Endothelial cell of umbilical vein (primary cell): ENCODE data around the gene TENT4A. TPM values are rescaled to one million over a fixed set of nuclear protein-coding genes. Genes with fewer than 3 reads are reported as not detected.

ENCODE experiments used
- BruUV-seq: library from RNA; stranded (reverse); fragments of 400-500 nt; replicated peaks from 2 replicates; lab custom pipeline; 2021; lab: Mats Ljungman, UMichigan
- CTCF ChIA-PET: fragments of 300-600, 350-600 bp; sonication (Branson Sonifier 250); formaldehyde crosslinking; loops from one replicate; lab custom pipeline; 2021; ENCODE audit warnings: antibody characterized with exemption, inconsistent platforms; lab: Charles Lee
- POLR2A ChIA-PET: fragments of 300-600, 350-600 bp; sonication (Branson Sonifier 250); formaldehyde crosslinking; loops from one replicate; lab custom pipeline; 2021; ENCODE audit warnings: antibody characterized with exemption, inconsistent platforms; lab: Charles Lee
- DNase-seq: peaks from one replicate; pipeline ENCODE4 v3.0.0-alpha.2; 2011; ENCODE audit warnings: low read depth, low spot score
- FAIRE-seq: peaks from 2 replicates; lab custom pipeline; 2011; peaks lifted over from hg19 to GRCh38; lab: Jason Lieb, UNC
- H2AFZ ChIP-seq: 2 replicates; pipeline ENCODE4 v1.6.0; 2012; ENCODE audit warnings: low read depth, low read length, control low read depth, inconsistent platforms
- H3K27ac ChIP-seq: 2 replicates; pipeline ENCODE4 v1.5.1; 2011; ENCODE audit warnings: low read depth, mild to moderate bottlenecking, control low read depth, low read length, moderate library complexity; ENCODE audit not compliant: insufficient read depth
- H3K27me3 ChIP-seq, 2 experiments: 2 replicates each; pipeline versions ENCODE4 v1.6.0 to v1.6.1; 2011; ENCODE audit warnings: low read length in 2 of 2, mixed read lengths in 1 of 2; ENCODE audit not compliant: control insufficient read depth in 2 of 2, insufficient read depth in 2 of 2
- H3K36me3 ChIP-seq, 2 experiments: 2 replicates in 1 of 2; 3 replicates in 1 of 2; pipeline ENCODE4 v1.5.1; 2011; ENCODE audit warnings: low read length in 2 of 2, mild to moderate bottlenecking in 1 of 2, moderate library complexity in 1 of 2; ENCODE audit not compliant: control insufficient read depth in 2 of 2, insufficient read depth in 2 of 2; ENCODE audit errors: extremely low read depth in 1 of 2
- H3K4me1 ChIP-seq: 3 replicates; pipeline ENCODE4 v1.5.1; 2011; ENCODE audit warnings: mild to moderate bottlenecking, low read length; ENCODE audit not compliant: control insufficient read depth, insufficient read depth; ENCODE audit errors: extremely low read depth
- H3K4me2 ChIP-seq: 2 replicates; pipeline ENCODE4 v1.6.1; 2011; ENCODE audit warnings: low read length, control low read depth, mixed read lengths; ENCODE audit not compliant: insufficient read depth
- H3K4me3 ChIP-seq, 3 experiments: fragments of 200-600 bp in 1 of 3; sonication (generic), shearing (Covaris generic) in 1 of 3; replicated peaks in 1 of 3; 2 replicates each; pipeline ENCODE4 v1.5.1; 2011 to 2016; ENCODE audit warnings: control low read depth in 3 of 3, low read length in 3 of 3, mild to moderate bottlenecking in 2 of 3, inconsistent platforms in 1 of 3, low read depth in 1 of 3, moderate library complexity in 1 of 3; ENCODE audit not compliant: insufficient read depth in 1 of 3
- H3K79me2 ChIP-seq: 2 replicates; pipeline ENCODE4 v1.6.0; 2012; ENCODE audit warnings: low read length, inconsistent platforms; ENCODE audit not compliant: control insufficient read depth, insufficient read depth
- H3K9ac ChIP-seq: replicated peaks from 2 replicates; pipeline ENCODE3; 2011; ENCODE audit warnings: low read length, control low read depth; ENCODE audit not compliant: insufficient read depth; ENCODE audit errors: extremely low read depth
- H3K9me1 ChIP-seq: replicated peaks from 3 replicates; pipeline ENCODE4 v1.6.0; 2011; ENCODE audit warnings: mild to moderate bottlenecking, low read length; ENCODE audit not compliant: control insufficient read depth, insufficient read depth; ENCODE audit errors: extremely low read depth
- H3K9me3 ChIP-seq: replicated peaks from 2 replicates; pipeline ENCODE4 v1.5.1; 2012; ENCODE audit warnings: low read length, inconsistent platforms; ENCODE audit not compliant: control insufficient read depth, insufficient read depth
- H4K20me1 ChIP-seq: replicated peaks from 2 replicates; pipeline ENCODE3; 2011; ENCODE audit warnings: mild to moderate bottlenecking, low read length; ENCODE audit not compliant: control insufficient read depth, insufficient read depth; ENCODE audit errors: extremely low read depth
- CTCF ChIP-seq, 2 donors: IDR thresholded peaks; 1 replicate in 1 of 2; 2 replicates in 1 of 2; pipeline ENCODE4 v1.5.1; 2011; ENCODE audit warnings: low read length in 2 of 2, mild to moderate bottlenecking in 2 of 2, moderate library complexity in 2 of 2, control low read depth in 1 of 2, inconsistent platforms in 1 of 2, low read depth in 1 of 2; ENCODE audit not compliant: insufficient read depth in 1 of 2; ENCODE audit errors: extremely low read depth in 1 of 2
- EZH2 ChIP-seq: IDR thresholded peaks from 2 replicates; pipeline ENCODE4 v1.6.1; 2012; ENCODE audit warnings: borderline replicate concordance, low read depth, mild to moderate bottlenecking, moderate library complexity, low read length, inconsistent platforms; ENCODE audit not compliant: severe bottlenecking
- FOS ChIP-seq: IDR thresholded peaks from 2 replicates; pipeline ENCODE4 v1.6.1; 2011; ENCODE audit warnings: mild to moderate bottlenecking, low read length, moderate library complexity, borderline replicate concordance; ENCODE audit not compliant: insufficient read depth
- GATA2 ChIP-seq: IDR thresholded peaks from 2 replicates; pipeline ENCODE4 v1.7.0; 2011; ENCODE audit warnings: low read depth, mild to moderate bottlenecking, moderate library complexity, mixed read lengths, low read length; ENCODE audit not compliant: insufficient read length, insufficient read depth
- JUN ChIP-seq: IDR thresholded peaks from 2 replicates; pipeline ENCODE4 v1.6.1; 2011; ENCODE audit warnings: borderline replicate concordance, low read depth; ENCODE audit not compliant: insufficient read length, insufficient read depth
- MAX ChIP-seq: IDR thresholded peaks from 2 replicates; pipeline ENCODE4 v1.6.1; 2011; ENCODE audit not compliant: insufficient read depth, insufficient read length
- MYC ChIP-seq: IDR thresholded peaks from one replicate; pipeline ENCODE4 v1.6.1; 2011; ENCODE audit warnings: mild to moderate bottlenecking, low read depth, low read length
- POLR2A ChIP-seq: IDR thresholded peaks from 2 replicates; pipeline ENCODE4 v1.6.1; 2012; ENCODE audit warnings: low read depth, mild to moderate bottlenecking, control low read depth, low read length
- POLR2AphosphoS5 ChIP-seq: IDR thresholded peaks from 2 replicates; pipeline ENCODE4 v1.6.1; 2012; ENCODE audit warnings: low read depth, mild to moderate bottlenecking, control low read depth, low read length, moderate library complexity; ENCODE audit not compliant: insufficient read depth
- dilution Hi-C: fragments of 300-500 bp; cut with MboI; formaldehyde crosslinking; loops from one replicate; pipeline ENCODE4 v1.15.0; 2019; ENCODE audit warnings: low sequenced_read_pairs; ENCODE audit not compliant: extremely low pct_ligation_motif_present
- intact Hi-C: fragments of 100-400 bp; cut with micrococcal nuclease; formaldehyde crosslinking; loops from one replicate; pipeline ENCODE4 v1.10.0; 2022
- polyA plus RNA-seq, 4 experiments: library from polyadenylated mRNA; depleted of rRNA in 3 of 4; stranded (reverse) in 3 of 4; unstranded in 1 of 4; fragments of >200 nt; gene quantifications; 2 replicates each; pipeline versions ENCODE4 v1.2.1 to v1.2.3, GENCODE V29; 2011 to 2012; ENCODE audit warnings: missing spikeins in 1 of 4
- total RNA-seq: library from RNA; stranded (reverse); gene quantifications from 2 replicates; pipeline ENCODE4 v1.2.3, GENCODE V29; 2021

Gene TENT4A
- total and polyA plus RNA-seq, 2 donors (not counting 3 experiments of a cell fraction or from before 2014, with no cell fraction given) = 10.2 to 35.4 TPM

DNA sequence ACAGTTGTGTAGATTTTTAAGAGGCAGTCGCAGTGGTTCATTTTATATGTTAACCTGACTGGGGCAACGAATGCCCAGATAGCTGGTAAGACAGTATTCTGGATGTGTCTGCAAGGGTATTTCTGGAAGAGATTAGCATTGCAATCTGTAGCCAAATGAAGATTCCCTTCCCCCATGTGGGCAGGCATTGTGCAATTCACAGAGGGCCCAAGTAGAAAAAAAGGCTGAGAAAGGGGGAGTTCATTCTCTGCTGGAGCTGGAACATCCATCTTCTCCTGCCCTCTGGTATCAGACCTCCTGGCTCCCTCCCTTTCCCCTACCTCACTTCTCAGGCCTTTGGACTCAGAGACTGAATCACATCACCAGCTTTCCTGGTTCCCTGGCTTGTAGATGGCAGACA is 70.6 kb downstream of the TENT4A start:
- no peaks in the 10 kb centered on the region for H3K9me1 ChIP-seq
- H3K9ac ChIP-seq = no peak overlapping the region
- no peak overlapping the region for H3K4me3 ChIP-seq
- no peaks in the 10 kb centered on the region for H3K36me3 ChIP-seq
- no peaks in the 10 kb centered on the region for H3K79me2 ChIP-seq
- no peak overlapping the region for H3K4me2 ChIP-seq
- H3K27me3 ChIP-seq = no peaks in the 10 kb centered on the region
- intact Hi-C loops (no loop called here), dilution Hi-C loops (no loop called here)
- H4K20me1 ChIP-seq = no peaks in the 10 kb centered on the region
- no peak overlapping the region for H3K27ac ChIP-seq
- ChIA-PET POLR2A (no interaction called here), CTCF (no interaction called here)
- no peaks in the 10 kb centered on the region for H3K9me3 ChIP-seq
- no peak overlapping the region for H2AFZ ChIP-seq
- no peaks in the 10 kb centered on the region for H3K4me1 ChIP-seq
- FAIRE-seq = no peak
- no peak for DNase-seq
- BruUV-seq = no TSS peak
- TF ChIP-seq JUN = no peak
- no peak for TF ChIP-seq GATA2
- TF ChIP-seq FOS = no peak
- TF ChIP-seq POLR2A = no peak
- no peak for TF ChIP-seq CTCF (IDR thresholded peaks at IDR 0.05; ENCODE audit: extremely low read depth in 1 of 2, insufficient read depth in 1 of 2, low read depth in 1 of 2, low read length in 2 of 2)
- no peak for TF ChIP-seq MYC
- no peak for TF ChIP-seq MAX
- no peak for TF ChIP-seq EZH2
- TF ChIP-seq POLR2AphosphoS5 = no peak
